ENCODE results near the gene SETSIP.
A peak's percentile ranks its signal among the peaks of the same experiment; 100 is the strongest.
"Not testable (repeated sequence)": the region's sequence is repeated elsewhere in the genome, so short reads cannot be mapped to it uniquely, and the experiment has no call there.

SETSIP gene, protein sequence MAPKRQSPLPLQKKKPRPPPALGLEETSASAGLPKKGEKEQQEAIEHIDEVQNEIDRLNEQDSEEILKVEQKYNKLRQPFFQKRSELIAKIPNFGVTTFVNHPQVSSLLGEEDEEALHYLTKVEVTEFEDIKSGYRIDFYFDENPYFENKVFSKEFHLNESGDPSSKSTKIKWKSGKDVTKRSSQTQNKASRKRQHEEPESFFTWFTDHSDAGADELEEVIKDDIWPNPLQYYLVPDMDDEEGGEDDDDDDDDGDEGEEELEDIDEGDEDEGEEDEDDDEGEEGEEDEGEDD

GRCh38 chr1:92075311-92075710, at the start of gene SETSIP:
Gene SETSIP, minus strand, starts transcription at chr1:92075411. Its CDS starts 0 bp downstream, at chr1:92075411.
- DNase-seq (ENCODE audit: low read depth), result no peak

GRCh38 chr1:92123868-92124267, 48.7 kb upstream of the SETSIP start:
- peak; percentile 27 for DNase-seq (ENCODE audit: low read depth)

GRCh38 chr1:92118826-92119225, 43.6 kb upstream of the SETSIP start:
- peak; percentile 43 for DNase-seq (ENCODE audit: low read depth)

DNA sequence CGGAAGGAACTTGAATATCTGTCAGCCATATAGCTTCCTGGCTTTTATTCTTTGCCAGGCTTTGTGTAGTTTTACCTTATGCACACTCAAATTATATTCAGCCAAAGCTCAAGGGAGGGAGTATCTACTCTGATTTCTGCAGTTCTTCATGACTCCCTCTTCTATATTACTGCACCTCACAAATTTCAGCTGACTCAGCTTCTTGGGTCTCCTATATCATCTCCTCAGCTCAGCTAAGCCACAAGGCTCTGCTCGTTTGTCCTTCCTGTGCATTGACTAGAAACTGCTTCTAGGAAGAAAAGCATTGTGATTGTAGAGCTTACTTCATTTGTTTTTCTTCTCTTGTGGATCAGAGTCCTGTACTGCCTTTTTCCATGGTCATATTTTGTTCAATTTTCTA, 42.3 kb upstream of the SETSIP start:
- DNase-seq (ENCODE audit: low read depth), result no peak

GRCh38 chr1:92108631-92109030, 33.4 kb upstream of the SETSIP start:
- no peak for DNase-seq (ENCODE audit: low read depth)

DNA sequence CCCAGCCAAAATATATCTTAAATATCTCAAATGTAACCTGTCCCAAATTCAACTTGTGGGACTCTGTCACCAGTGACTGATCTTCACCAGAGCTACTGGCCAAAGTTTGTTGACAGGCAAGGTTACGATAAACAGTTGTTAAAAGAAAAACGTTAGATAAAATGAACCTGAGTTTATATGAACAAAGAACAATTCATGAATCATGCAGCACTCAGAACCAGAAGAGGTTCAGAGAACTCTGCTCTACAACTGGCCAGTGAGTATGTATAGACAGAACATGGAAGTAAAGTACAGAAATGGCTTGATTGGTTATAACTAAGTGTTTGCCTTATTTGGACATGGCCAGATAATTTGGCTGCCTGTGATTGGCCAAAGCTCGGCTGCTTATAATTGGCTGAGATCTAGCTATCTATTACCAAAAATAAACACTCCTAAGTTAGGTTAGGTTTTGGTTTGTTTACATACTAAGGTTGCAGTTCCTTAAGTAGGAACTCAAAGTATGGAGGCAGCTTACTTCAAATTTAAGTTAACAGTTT, 30.4 kb upstream of the SETSIP start:
- no peak for DNase-seq (ENCODE audit: low read depth)

DNA sequence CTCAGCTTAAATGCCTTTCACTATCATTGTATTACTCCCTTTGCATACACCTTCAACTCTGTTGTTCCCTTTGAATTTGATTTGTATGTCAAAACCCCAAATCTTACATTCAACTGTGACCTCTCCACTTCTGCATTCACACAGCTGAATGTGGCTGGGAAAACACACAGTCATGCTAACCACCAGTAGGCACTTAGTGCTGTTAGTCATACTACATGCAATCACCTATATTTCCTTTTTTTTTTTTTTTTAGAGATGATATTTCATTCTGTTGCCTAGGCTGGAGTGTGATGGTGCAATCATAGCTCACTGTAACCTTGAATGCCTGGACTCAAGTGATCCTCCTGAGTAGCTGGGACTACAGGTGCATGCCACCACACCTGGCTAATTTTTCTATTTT, 21.1 kb upstream of the SETSIP start:
- peak; percentile 35 for DNase-seq (ENCODE audit: low read depth)

- DNase-seq (ENCODE audit: low read depth), result no peak
Measured at GRCh38 chr1:92095874-92096273, 20.7 kb upstream of the SETSIP start.

DNA sequence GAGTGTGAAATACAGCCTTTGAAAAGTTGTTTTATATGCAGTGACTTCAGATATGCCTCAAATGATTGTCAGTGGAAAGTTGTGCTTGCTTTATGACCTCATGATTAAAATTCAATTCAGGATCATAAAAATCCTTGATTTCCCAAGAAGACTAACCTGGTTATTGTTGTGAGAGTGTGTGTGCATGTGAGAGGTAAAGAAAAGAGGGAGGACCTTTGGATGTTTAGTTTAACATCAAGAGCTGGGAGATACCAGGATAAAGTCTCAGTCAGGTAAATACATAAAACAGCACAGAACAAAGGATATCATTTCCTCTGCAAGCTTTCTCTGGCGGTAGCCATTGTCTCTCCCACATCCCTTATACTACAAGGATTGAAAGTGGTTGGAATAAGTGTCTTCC, 19.4 kb upstream of the SETSIP start:
- no peak for DNase-seq (ENCODE audit: low read depth)

DNA sequence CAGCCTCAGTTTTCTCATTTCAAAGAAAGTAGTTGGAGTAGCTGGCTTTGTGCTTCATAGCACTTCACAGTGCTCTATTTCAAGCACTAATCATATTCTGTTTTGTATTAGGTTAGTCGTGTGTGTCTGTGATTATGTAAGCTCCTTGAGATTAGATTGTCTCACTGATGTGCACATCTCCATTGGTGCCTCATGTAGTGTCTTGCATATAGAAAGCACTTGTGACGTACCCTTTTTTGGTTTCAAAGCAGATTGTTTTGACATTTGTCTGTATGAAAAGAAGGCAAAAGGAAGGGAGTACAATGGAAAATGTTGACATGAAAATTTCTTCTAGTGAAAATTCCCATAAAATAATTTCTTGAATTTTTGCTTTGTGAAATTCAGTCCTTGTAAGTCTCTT, 18.9 kb upstream of the SETSIP start:
- no peak for DNase-seq (ENCODE audit: low read depth)

DNA sequence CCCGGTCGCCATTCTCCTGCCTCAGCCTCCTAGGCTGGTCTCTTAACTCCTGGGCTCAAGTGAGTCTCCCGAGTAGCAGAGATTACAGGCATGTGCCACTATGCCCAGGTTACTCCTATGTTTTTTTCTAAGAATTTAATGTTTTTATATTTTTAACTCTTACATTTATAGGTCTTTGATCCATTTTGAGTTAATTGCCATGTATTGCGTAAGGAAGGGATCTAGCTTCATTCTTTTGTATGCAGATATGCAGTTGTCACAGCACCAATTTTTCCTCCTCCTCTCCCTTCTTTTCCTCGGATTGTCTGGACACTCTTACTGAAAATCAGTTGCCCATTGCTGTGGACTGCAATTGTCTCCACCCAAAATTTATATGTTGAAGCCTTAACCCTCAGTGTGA, 16.4 kb upstream of the SETSIP start:
- DNase-seq (ENCODE audit: low read depth), result no peak

- peak; percentile 15 for DNase-seq (ENCODE audit: low read depth)
Measured at GRCh38 chr1:92087542-92087941, 12.3 kb upstream of the SETSIP start.

- peak; percentile 4 for DNase-seq (ENCODE audit: low read depth)
Measured at GRCh38 chr1:92085727-92086126, 10.5 kb upstream of the SETSIP start.

- DNase-seq (ENCODE audit: low read depth), result no peak
Measured at GRCh38 chr1:92084651-92085050, 9.4 kb upstream of the SETSIP start.

DNA sequence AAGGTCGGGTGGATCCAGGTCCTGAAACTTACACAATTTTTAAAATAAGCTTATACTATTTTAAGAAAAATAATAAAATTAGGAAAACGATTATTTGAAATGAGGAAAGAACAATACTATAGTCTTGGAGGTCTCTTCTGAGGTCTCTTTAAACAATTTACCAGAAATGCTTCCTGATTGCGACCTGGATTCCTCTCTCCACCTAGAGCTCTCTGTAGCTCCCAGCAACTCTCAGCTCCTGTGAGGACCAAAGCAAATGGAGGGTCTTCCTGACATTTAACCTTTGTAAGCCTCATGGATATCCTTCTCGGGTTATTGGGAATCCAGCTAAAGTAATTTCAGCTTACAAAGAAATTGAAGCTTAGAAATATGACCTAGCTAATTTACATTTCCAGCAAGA, 5.8 kb upstream of the SETSIP start:
- DNase-seq (ENCODE audit: low read depth), result no peak

DNA sequence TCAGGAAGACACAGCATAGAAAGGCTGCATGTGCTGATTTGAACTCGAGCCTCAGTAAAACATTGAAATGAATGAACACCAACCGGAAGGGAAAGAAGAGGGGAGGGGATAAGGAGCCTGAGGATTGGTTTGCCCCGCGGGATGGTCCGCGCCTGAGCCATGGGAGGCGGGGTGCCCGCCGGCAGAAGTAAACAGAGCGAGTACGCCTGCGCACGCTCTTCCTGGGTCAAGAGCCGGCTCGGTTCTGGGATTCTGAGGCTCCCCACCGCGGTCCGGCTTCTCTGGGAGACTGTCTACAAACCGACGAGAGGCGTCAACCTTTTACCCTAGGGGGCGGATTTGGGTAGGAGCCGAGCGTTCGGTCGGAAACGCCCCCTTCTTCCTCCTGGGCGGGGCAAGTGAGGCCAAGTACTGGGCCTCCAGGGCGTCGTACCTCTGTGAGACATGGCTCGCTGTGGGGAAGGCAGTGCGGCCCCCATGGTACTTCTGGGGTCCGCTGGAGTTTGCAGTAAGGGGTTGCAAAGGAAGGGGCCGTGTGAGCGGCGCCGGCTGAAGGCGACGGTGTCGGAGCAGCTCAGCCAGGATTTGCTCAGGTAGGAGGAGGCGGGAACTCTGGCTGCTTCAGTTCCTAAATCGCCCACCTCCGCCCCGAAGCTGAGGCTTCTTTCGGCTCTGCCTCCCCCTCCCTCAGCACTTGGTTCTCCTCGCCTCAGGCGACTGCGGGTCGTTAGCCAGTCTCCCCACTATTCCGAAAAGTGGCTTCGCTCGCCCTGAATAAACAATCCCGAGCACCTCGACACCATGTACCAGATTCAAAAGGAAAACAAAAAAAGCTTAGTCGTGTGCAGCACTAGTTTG, 5.1 kb upstream of the SETSIP start, which contains the start of gene BTBD8:
Gene BTBD8, plus strand, starts transcription at position 218 of the 858 bp plus-strand sequence. Its CDS starts 227 bp downstream, at position 445.
- peak; percentile 80 for DNase-seq (ENCODE audit: low read depth)

- DNase-seq (ENCODE audit: low read depth), result no peak
Measured at GRCh38 chr1:92079441-92079840, 4.2 kb upstream of the SETSIP start.

DNA sequence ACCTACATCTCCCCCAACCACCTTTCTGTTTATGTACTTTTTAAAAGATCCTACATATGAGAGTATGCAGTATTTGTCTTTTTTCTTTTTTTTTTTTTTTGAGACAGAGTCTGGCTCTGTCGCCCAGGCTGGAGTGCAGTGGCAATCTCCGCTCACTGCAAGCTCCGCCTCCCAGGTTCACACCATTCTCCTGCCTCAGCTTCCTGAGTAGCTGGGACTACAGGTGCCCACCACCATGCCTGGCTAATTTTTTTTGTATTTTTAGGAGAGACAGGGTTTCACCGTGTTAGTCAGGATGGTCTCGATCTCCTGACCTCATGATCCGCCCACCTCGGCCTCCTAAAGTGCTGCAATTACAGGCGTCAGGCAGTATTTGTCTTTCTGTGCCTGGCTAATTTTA, 2.9 kb upstream of the SETSIP start:
- not testable (repeated sequence) for DNase-seq (ENCODE audit: low read depth)

DNA sequence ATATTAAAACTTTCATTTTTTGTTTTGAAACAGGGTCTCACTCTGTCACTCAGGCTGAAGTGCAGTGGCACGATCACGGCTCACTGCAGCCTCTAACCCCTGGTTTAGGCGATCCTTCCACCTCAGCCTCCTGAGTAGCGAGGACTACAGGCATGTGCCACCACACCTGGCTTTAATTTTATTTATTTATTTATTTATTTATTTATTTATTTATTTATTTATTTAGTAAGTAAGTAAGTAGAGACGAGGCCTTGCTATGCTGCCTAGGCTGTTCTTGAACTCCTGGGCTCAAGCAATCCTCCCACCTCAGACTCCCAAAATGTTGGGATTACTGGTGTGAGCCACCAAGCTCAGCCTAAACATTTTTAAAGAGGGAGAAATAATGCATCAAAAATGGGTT, 1.2 kb upstream of the SETSIP start:
- no peak for DNase-seq (ENCODE audit: low read depth)

DNA sequence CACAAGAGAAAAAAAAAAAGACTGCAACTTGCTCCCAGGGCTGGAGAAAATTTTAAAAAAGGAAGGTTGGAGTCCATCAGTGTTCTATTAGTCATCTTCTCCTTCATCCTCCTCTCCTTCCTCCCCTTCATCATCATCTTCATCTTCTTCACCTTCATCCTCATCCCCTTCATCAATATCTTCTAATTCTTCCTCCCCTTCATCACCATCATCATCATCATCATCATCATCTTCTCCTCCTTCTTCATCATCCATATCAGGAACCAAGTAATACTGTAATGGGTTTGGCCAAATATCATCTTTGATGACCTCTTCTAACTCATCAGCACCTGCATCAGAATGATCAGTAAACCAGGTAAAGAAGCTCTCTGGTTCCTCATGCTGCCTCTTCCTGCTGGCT, 765 bp downstream of the SETSIP start:
- DNase-seq (ENCODE audit: low read depth), result not testable (repeated sequence)

DNA sequence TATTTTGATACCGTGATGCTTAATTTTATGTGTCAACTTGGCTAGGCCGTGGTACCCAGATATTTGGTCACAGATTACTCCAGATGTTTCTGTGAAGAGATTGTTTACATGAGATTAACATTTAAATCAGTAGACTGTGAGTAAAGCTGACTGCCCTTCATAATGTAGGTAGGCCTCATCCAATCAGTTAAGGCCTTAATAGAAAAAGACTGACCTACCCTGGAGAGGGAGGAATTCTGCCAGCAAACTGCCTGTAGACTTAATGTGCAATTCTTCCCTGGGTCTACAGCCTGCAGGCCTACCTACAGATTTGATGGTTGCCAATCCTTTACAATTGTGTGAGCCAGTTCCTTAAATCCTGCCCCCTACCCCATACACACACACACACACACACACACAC, 4.3 kb downstream of the SETSIP start:
- no peak for DNase-seq (ENCODE audit: low read depth)

DNA sequence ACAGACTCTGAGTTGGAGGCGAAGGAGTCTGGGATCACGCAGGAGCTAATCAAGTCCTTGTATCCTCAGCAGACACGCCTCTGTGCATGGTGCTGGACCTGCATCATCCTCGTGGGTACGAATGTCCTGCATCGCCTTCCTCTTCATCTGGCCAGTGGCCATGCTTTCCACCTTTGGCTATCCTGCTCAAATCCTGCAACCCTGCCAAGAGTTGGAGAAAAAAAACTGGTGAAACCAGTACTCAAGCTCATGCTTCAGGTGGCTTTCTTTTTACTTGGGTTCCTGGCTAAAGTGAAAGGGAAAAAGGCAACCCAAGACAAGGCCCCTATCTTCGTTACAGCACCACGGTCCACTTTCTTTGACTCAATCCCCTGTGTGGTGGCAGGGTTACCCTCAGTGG, 8.9 kb downstream of the SETSIP start:
- DNase-seq (ENCODE audit: low read depth), result no peak

DNA sequence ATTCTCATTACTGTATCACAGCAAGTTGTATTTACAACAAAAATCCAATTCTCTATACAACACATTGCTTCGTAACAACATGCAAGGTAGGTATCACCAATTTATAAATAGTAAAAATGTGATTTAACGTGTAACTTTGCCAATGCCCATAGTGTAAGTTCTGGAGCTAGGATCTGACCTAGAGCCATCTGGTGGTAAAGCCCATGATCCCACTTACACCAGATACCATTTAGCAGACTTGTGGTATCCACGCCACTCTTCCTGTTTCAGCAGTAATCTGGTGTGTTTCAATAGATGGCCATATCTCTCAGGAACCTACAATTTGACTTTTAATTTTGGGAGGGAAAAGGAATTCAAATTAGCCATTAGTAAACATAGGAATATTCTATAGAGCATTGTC, 10.2 kb downstream of the SETSIP start:
- DNase-seq (ENCODE audit: low read depth), result no peak
